NCI-H446 treated with DMSO at 0.1 percent for 48 hours (cell line): ENCODE measurements around the gene NHS.

ENCODE experiments used
- DNase-seq: peaks from one replicate; lab custom pipeline; 2025; lab: John Stamatoyannopoulos, UW

NHS gene

GRCh38 chrX:17679261-17679660 lies 304.3 kb downstream of the NHS start:
- DNase-seq = no peak

- DNase-seq = no peak
Observed at GRCh38 chrX:17679820-17680219, 304.8 kb downstream of the NHS start.

- no peak for DNase-seq
Observed at GRCh38 chrX:17680732-17681413, 305.9 kb downstream of the NHS start.

GRCh38 chrX:17682259-17682658 lies 307.3 kb downstream of the NHS start:
- no peak for DNase-seq

- no peak for DNase-seq
Observed at GRCh38 chrX:17685026-17685425, 310.0 kb downstream of the NHS start.

- DNase-seq = no peak
Observed at GRCh38 chrX:17687648-17688047, 312.6 kb downstream of the NHS start.

GRCh38 chrX:17689971-17690409 lies 315.0 kb downstream of the NHS start:
- peak; percentile 7 for DNase-seq

GRCh38 chrX:17692709-17693346 lies 317.8 kb downstream of the NHS start:
- DNase-seq = no peak

GRCh38 chrX:17697191-17697590 lies 322.2 kb downstream of the NHS start:
- DNase-seq = no peak

GRCh38 chrX:17700976-17701375 lies 326.0 kb downstream of the NHS start:
- no peak for DNase-seq

- DNase-seq = no peak
Observed at GRCh38 chrX:17703201-17703600, 328.2 kb downstream of the NHS start.

GRCh38 chrX:17705211-17705610 lies 330.2 kb downstream of the NHS start:
- no peak for DNase-seq

- DNase-seq = no peak
Observed at GRCh38 chrX:17706676-17707075, 331.7 kb downstream of the NHS start.

GRCh38 chrX:17707731-17708130 lies 332.7 kb downstream of the NHS start:
- DNase-seq = no peak

- no peak for DNase-seq
Observed at GRCh38 chrX:17710871-17711301, 335.9 kb downstream of the NHS start.

- DNase-seq = no peak
Observed at GRCh38 chrX:17713288-17713687, 338.3 kb downstream of the NHS start.

- no peak for DNase-seq
Observed at GRCh38 chrX:17718649-17719165, 343.7 kb downstream of the NHS start.

GRCh38 chrX:17719711-17720110 lies 344.7 kb downstream of the NHS start:
- DNase-seq = no peak

GRCh38 chrX:17721715-17722114 lies 346.7 kb downstream of the NHS start:
- no peak for DNase-seq

- no peak for DNase-seq
Observed at GRCh38 chrX:17725181-17725580, 350.2 kb downstream of the NHS start.

- no peak for DNase-seq
Observed at GRCh38 chrX:17732138-17732783, 357.3 kb downstream of the NHS start.

- no peak for DNase-seq
Observed at GRCh38 chrX:17735406-17735805, 360.4 kb downstream of the NHS start.

GRCh38 chrX:17736478-17736855 lies 361.5 kb downstream of the NHS start:
- DNase-seq = no peak
